ENCODE data around the gene SLC26A11. TPM values are rescaled to one million over a fixed set of nuclear protein-coding genes. Genes with fewer than 3 reads are reported as not detected.

SLC26A11 gene
- total and polyA plus RNA-seq, 8 donors, result 2.3 to 93.3 (median 7.9) TPM

DNA sequence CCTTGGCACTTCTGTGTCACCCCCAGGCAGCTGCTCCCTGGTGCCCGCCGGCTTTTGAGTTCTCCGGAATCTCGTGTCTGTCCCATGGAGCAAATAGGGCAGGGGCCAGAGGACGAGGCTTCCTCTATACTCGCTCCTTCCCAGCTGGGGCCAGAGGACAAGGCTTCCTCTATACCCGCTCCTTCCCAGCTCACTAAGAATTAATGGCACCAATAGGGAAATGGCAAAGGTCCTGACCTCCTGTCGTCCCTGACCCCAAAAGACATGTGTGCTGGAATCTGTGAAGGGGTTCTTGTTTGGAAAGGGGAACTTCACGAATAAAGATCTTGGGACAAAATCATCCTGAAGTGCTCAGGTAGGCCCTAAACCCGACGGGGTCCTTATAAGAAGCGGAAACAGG, 7.7 kb upstream of the SLC26A11 start:
- no peak for DNase-seq
- H3K4me3 ChIP-seq, result no peak overlapping the region
- TF ChIP-seq POLR2A (IDR thresholded peaks at IDR 0.05) (no peak), POLR2AphosphoS5 (IDR thresholded peaks at IDR 0.05) (no peak), EP300 (IDR thresholded peaks at IDR 0.05) (no peak)
- TF ChIP-seq, protein P1, sequence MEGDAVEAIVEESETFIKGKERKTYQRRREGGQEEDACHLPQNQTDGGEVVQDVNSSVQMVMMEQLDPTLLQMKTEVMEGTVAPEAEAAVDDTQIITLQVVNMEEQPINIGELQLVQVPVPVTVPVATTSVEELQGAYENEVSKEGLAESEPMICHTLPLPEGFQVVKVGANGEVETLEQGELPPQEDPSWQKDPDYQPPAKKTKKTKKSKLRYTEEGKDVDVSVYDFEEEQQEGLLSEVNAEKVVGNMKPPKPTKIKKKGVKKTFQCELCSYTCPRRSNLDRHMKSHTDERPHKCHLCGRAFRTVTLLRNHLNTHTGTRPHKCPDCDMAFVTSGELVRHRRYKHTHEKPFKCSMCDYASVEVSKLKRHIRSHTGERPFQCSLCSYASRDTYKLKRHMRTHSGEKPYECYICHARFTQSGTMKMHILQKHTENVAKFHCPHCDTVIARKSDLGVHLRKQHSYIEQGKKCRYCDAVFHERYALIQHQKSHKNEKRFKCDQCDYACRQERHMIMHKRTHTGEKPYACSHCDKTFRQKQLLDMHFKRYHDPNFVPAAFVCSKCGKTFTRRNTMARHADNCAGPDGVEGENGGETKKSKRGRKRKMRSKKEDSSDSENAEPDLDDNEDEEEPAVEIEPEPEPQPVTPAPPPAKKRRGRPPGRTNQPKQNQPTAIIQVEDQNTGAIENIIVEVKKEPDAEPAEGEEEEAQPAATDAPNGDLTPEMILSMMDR (IDR thresholded peaks at IDR 0.05), result no peak
- WGBS, 5 donors, result 90 to 93% (median 92%) methylated on average over 12 of the region's 12 CpGs
- intact Hi-C loops (cut with DNase I; ENCODE audit: low total_unique reads), result no loop called here
- H3K4me1 ChIP-seq, result peaks cover 0 to 7% (median 0%) of the 10 kb centered on the region in 4 donors
- no peak overlapping the region for H3K27ac ChIP-seq
- no peaks in the 10 kb centered on the region for H3K9me3 ChIP-seq
- peaks cover 23 to 98% (median 97%) of the 10 kb centered on the region in 4 donors for H3K36me3 ChIP-seq
- H3K27me3 ChIP-seq, result no peaks in the 10 kb centered on the region

DNA sequence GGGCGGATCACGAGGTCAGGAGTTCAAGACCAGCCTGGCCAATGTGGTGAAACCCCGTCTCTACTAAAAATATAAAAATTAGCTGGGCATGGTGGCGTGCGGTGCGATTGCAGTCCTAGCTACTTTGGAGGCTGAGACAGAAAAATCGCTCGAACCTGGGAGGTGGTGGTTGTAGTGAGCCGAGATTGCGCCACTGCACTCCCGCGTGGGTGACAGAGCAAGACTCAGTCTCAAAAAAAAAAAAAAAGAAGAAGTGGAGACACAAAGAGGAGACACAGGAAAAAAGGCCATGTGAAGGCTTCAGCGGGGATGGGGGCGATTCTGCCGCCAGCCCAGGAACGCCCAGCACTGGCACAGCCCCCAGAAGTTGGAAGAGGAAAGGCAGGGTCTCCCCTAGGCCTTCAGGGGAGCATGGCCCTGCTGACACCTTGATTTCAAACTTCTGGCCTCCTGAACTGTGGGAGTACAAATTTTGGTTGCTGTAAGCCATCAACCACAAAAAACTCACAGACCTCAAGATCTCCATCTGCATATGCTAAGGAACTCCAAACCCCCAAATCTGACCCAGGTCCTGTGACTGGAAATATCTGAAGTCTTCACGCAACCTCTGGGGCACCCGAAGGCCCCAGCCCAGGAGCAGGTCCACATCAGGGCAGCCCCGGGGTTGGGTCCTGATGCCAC, 7.1 kb upstream of the SLC26A11 start:
- Histone ChIP-seq H3K9me3 (no peaks in the 10 kb centered on the region), H3K27me3 (no peaks in the 10 kb centered on the region), H3K36me3 (peaks cover 23 to 100% (median 99%) of the 10 kb centered on the region in 4 donors), H3K4me1 (peaks cover 0 to 12% (median 4%) of the 10 kb centered on the region in 4 donors), H3K27ac (no peak overlapping the region), H3K4me3 (no peak overlapping the region)
- TF ChIP-seq, protein P1 (IDR thresholded peaks at IDR 0.05), result no peak
- TF ChIP-seq EP300 (IDR thresholded peaks at IDR 0.05), result no peak
- TF ChIP-seq POLR2A (IDR thresholded peaks at IDR 0.05), result no peak
- TF ChIP-seq POLR2AphosphoS5 (IDR thresholded peaks at IDR 0.05), result no peak
- no peak for DNase-seq
- intact Hi-C loops (cut with DNase I; ENCODE audit: low total_unique reads), result no loop called here
- 83 to 87% (median 87%) methylated on average over 18 to 19 of the region's 19 CpGs for WGBS, 5 donors

DNA sequence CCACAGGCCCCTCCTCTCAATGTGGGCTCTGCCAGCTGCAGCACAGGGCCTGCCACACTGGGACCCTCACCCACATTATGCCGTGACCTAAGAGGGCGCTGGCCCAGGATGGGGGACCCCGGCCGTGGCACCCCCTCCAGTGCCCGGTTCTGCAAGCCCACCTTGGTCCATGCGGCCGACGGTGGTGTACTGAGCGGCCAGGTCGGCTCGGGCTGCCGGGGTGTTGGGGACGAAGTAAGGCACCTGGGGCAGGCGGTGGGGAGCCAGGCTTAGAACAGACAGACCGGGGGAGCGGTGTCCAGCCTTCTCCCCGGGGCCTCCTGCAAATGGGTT, 6.6 kb upstream of the SLC26A11 start:
- intact Hi-C loops (cut with DNase I; ENCODE audit: low total_unique reads), result no loop called here
- Histone ChIP-seq H3K4me1 (peaks cover 4 to 18% (median 8%) of the 10 kb centered on the region in 4 donors), H3K27me3 (no peaks in the 10 kb centered on the region), H3K4me3 (no peak overlapping the region), H3K27ac (no peak overlapping the region), H3K36me3 (peaks cover 23 to 97% (median 94%) of the 10 kb centered on the region in 4 donors), H3K9me3 (no peaks in the 10 kb centered on the region)
- no peak for DNase-seq
- TF ChIP-seq POLR2A (IDR thresholded peaks at IDR 0.05) (no peak), EP300 (IDR thresholded peaks at IDR 0.05) (no peak), POLR2AphosphoS5 (IDR thresholded peaks at IDR 0.05) (no peak)
- TF ChIP-seq, protein P1 (IDR thresholded peaks at IDR 0.05), result no peak
- WGBS, 5 donors, result 94 to 98% (median 96%) methylated on average over 15 to 17 of the region's 17 CpGs

DNA sequence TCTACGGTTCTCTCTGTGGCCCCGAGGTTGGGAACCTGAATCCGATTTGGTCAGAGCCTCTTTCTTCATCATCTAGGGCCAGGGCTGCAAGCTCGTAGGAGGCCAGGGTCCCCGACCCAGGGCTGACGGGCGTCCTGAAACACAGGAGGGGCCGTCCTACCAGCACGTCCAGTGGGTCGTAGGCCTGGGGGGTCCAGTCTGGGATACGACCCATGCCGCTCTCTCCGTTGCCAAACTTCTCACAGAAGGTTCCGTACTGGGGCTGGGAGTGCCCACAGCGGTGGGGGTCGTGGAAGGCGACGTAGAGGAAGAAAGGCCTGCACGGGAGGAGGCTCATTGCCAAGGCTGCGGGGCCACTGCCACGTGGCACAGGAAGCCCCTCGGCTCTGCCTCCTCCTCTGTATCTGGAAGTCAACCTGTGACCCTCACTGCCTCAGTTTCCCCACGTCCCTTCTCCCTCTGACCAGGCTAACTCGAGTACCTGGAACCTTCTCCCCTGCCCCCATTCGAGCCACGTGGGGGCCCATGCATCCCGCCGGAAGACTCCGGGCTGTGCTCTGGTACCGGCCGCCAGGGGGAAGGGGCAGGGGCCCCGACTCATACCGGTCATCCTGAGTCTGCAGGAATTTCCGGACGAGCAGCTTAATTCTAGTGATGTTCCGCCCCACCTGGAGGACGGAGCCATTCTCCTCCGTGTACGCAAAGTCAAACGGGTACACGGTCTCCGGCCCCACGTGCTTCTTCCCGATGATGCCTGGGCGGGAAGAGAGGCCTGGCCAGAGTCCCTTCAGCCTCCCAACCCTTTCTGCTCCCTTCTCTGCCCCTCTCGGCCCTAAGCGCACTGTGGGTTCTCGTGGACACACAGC, 6.0 kb upstream of the SLC26A11 start:
- 92 to 95% (median 93%) methylated on average over 43 to 48 of the region's 48 CpGs for WGBS, 5 donors
- TF ChIP-seq EP300 (IDR thresholded peaks at IDR 0.05), result no peak
- TF ChIP-seq POLR2A (IDR thresholded peaks at IDR 0.05), result no peak
- TF ChIP-seq, protein P1 (IDR thresholded peaks at IDR 0.05), result no peak
- no peaks in the 10 kb centered on the region for H3K9me3 ChIP-seq
- DNase-seq, result no peak
- H3K4me1 ChIP-seq, result peaks cover 9 to 24% (median 14%) of the 10 kb centered on the region in 4 donors
- H3K27me3 ChIP-seq, result no peaks in the 10 kb centered on the region
- intact Hi-C loops (cut with DNase I; ENCODE audit: low total_unique reads), result no loop called here
- H3K36me3 ChIP-seq, result peaks cover 23 to 91% (median 87%) of the 10 kb centered on the region in 4 donors
- no peak overlapping the region for H3K27ac ChIP-seq
- H3K4me3 ChIP-seq, result no peak overlapping the region

All from stomach (tissue), 9 donors.